ENCODE measurements around the gene GAS2. TPM values are rescaled to one million over a fixed set of nuclear protein-coding genes. Genes with fewer than 3 reads are reported as not detected.
A peak's percentile ranks its signal among the peaks of the same experiment; 100 is the strongest.

The GAS2 gene
- total and polyA plus RNA-seq, 2 donors (not counting 1 experiment from before 2014, with no cell fraction given) = 2.5 to 6.5 TPM

DNA sequence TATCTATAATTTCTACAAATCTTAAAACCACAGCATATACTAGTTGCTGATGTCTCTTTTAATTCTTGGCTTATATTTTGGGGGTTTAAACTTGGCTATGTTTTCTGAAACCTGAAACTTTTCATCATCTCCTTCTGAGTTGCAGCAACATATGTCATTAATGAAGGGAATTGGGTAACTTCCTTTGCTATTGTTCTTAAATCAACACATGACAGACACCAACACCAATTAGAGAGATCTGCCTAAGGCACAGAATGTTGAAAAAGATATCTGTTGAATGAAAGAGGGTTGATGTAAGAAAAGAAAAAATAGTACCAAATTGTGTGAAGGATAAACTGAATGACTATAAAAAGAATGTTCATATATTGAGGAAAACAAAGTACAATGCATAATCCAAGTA lies 10.3 kb upstream of the GAS2 start:
- TF ChIP-seq, protein P1, sequence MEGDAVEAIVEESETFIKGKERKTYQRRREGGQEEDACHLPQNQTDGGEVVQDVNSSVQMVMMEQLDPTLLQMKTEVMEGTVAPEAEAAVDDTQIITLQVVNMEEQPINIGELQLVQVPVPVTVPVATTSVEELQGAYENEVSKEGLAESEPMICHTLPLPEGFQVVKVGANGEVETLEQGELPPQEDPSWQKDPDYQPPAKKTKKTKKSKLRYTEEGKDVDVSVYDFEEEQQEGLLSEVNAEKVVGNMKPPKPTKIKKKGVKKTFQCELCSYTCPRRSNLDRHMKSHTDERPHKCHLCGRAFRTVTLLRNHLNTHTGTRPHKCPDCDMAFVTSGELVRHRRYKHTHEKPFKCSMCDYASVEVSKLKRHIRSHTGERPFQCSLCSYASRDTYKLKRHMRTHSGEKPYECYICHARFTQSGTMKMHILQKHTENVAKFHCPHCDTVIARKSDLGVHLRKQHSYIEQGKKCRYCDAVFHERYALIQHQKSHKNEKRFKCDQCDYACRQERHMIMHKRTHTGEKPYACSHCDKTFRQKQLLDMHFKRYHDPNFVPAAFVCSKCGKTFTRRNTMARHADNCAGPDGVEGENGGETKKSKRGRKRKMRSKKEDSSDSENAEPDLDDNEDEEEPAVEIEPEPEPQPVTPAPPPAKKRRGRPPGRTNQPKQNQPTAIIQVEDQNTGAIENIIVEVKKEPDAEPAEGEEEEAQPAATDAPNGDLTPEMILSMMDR (IDR thresholded peaks at IDR 0.05) = no peak
- no peak for TF ChIP-seq EZH2 (IDR thresholded peaks at IDR 0.05; ENCODE audit: borderline replicate concordance, insufficient read depth, low read depth, low read length, poor library complexity, severe bottlenecking)
- no peak overlapping the region for H3K27ac Mint-ChIP-seq
- intact Hi-C loops (cut with micrococcal nuclease) = no loop called here

DNA sequence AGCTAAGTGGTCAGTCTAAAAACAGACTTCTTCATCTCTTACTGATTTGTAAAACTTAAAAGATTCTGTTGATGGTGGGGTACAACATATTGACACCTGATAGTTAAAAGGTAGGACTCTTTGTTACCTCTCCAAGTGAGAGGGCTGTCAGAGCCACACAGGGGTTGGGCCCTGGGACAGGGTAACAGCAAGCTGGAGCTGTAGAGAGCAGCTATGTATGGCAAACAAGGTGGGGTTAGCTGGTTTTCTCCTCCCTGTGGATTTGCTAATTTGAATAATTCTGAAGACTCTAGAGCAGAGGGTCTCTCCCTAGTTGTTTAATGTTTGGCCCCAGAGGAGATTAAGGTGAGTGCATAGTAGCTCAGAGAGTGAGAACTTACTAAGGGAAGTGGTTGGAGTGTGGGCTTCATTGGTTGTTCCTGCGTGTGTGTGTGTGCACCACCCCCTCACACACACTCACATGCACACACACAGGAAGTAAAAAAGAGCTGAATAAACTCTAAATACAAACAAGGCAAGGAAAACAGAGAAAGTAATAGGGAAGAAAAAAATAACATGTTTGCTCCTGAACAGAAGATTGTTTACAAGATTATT lies 9.2 kb upstream of the GAS2 start:
- H3K9ac ChIP-seq (ENCODE audit: low read length) = no peak overlapping the region
- peaks cover 5 to 6% of the 10 kb centered on the region in 2 donors for H3K4me1 ChIP-seq (ENCODE audit: control insufficient read depth in 2 of 2, insufficient read depth in 2 of 2, low read length in 2 of 2)
- no peak overlapping the region for H3K27ac Mint-ChIP-seq
- no peak overlapping the region for H3K4me3 Mint-ChIP-seq
- H3K27me3 ChIP-seq (replicated peaks in 1 of 4; ENCODE audit: control extremely low read depth in 1 of 4, control insufficient read depth in 3 of 4, insufficient read depth in 4 of 4, low read length in 3 of 4) = no peaks in the 10 kb centered on the region
- WGBS (ENCODE audit: insufficient coverage) = no CpG with 5 or more reads among the region's 1 CpG
- H3K4me3 ChIP-seq (ENCODE audit: control extremely low read depth in 1 of 5, extremely low read depth in 1 of 5, insufficient read depth in 1 of 5, low read depth in 2 of 5, low read length in 4 of 5) = no peak overlapping the region
- H2AFZ ChIP-seq (ENCODE audit: insufficient read depth, low read depth, low read length, poor library complexity, severe bottlenecking) = peak overlapping the region; percentile 1
- no peaks in the 10 kb centered on the region for H3K79me2 ChIP-seq (ENCODE audit: control insufficient read depth, insufficient read depth, low read length)
- H3K4me2 ChIP-seq (replicated peaks; ENCODE audit: low read depth, low read length, poor library complexity, severe bottlenecking) = no peak overlapping the region
- peaks cover 8% of the 10 kb centered on the region for H3K4me1 Mint-ChIP-seq
- ChIA-PET CTCF (no interaction called here), POLR2A (no interaction called here)
- intact Hi-C loops (cut with micrococcal nuclease) = no loop called here
- ATAC-seq (ENCODE audit: low read depth) (no peak), DNase-seq (no peak)
- TF ChIP-seq, protein P1 (IDR thresholded peaks at IDR 0.05) = no peak
- no peaks in the 10 kb centered on the region for H3K9me3 ChIP-seq (ENCODE audit: control extremely low read depth in 1 of 3, control insufficient read depth in 2 of 3, insufficient read depth in 1 of 3, low read length in 2 of 3)
- H3K27me3 Mint-ChIP-seq = no peaks in the 10 kb centered on the region
- no peaks in the 10 kb centered on the region for H4K20me1 ChIP-seq (ENCODE audit: control insufficient read depth, insufficient read depth, low read length, poor library complexity, severe bottlenecking)
- no peaks in the 10 kb centered on the region for H3K9me3 Mint-ChIP-seq (ENCODE audit: insufficient read depth)
- H3K36me3 ChIP-seq (replicated peaks in 1 of 2; ENCODE audit: control extremely low read depth in 1 of 2, control insufficient read depth in 1 of 2, extremely low read depth in 1 of 2, insufficient read depth in 2 of 2, low read length in 1 of 2) = no peaks in the 10 kb centered on the region
- no peak overlapping the region for H3K27ac ChIP-seq (ENCODE audit: low read length in 2 of 2)

More for the DNA sequence above, 10.3 kb upstream of the GAS2 start:
- no peak overlapping the region for H2AFZ ChIP-seq (ENCODE audit: insufficient read depth, low read depth, low read length, poor library complexity, severe bottlenecking)
- no peak overlapping the region for H3K4me2 ChIP-seq (replicated peaks; ENCODE audit: low read depth, low read length, poor library complexity, severe bottlenecking)
- no peak for ATAC-seq (ENCODE audit: low read depth)
- H3K9me3 ChIP-seq (ENCODE audit: control extremely low read depth in 1 of 3, control insufficient read depth in 2 of 3, insufficient read depth in 1 of 3, low read length in 2 of 3) = no peaks in the 10 kb centered on the region
- ChIA-PET CTCF (no interaction called here), POLR2A (no interaction called here)
- DNase-seq = no peak
- no peaks in the 10 kb centered on the region for H3K79me2 ChIP-seq (ENCODE audit: control insufficient read depth, insufficient read depth, low read length)
- peaks cover 8% of the 10 kb centered on the region for H3K4me1 Mint-ChIP-seq
- no peaks in the 10 kb centered on the region for H3K36me3 ChIP-seq (replicated peaks in 1 of 2; ENCODE audit: control extremely low read depth in 1 of 2, control insufficient read depth in 1 of 2, extremely low read depth in 1 of 2, insufficient read depth in 2 of 2, low read length in 1 of 2)
- H3K9me3 Mint-ChIP-seq (ENCODE audit: insufficient read depth) = no peaks in the 10 kb centered on the region
- H3K27me3 Mint-ChIP-seq = no peaks in the 10 kb centered on the region
- H3K4me1 ChIP-seq (ENCODE audit: control insufficient read depth in 2 of 2, insufficient read depth in 2 of 2, low read length in 2 of 2) = peaks cover 5 to 6% of the 10 kb centered on the region in 2 donors
- H3K4me3 Mint-ChIP-seq = no peak overlapping the region
- H4K20me1 ChIP-seq (ENCODE audit: control insufficient read depth, insufficient read depth, low read length, poor library complexity, severe bottlenecking) = no peaks in the 10 kb centered on the region
- no peak overlapping the region for H3K9ac ChIP-seq (ENCODE audit: low read length)
- no peak overlapping the region for H3K4me3 ChIP-seq (ENCODE audit: control extremely low read depth in 1 of 5, extremely low read depth in 1 of 5, insufficient read depth in 1 of 5, low read depth in 2 of 5, low read length in 4 of 5)
- H3K27ac ChIP-seq (ENCODE audit: low read length in 2 of 2) = no peak overlapping the region
- no peaks in the 10 kb centered on the region for H3K27me3 ChIP-seq (replicated peaks in 1 of 4; ENCODE audit: control extremely low read depth in 1 of 4, control insufficient read depth in 3 of 4, insufficient read depth in 4 of 4, low read length in 3 of 4)

Measured in B cell (primary cell).